ENCODE measurements around the gene FOXP2.
"Not testable (repeated sequence)": the region's sequence is repeated elsewhere in the genome, so short reads cannot be mapped to it uniquely, and the experiment has no call there.

The FOXP2 gene

DNA sequence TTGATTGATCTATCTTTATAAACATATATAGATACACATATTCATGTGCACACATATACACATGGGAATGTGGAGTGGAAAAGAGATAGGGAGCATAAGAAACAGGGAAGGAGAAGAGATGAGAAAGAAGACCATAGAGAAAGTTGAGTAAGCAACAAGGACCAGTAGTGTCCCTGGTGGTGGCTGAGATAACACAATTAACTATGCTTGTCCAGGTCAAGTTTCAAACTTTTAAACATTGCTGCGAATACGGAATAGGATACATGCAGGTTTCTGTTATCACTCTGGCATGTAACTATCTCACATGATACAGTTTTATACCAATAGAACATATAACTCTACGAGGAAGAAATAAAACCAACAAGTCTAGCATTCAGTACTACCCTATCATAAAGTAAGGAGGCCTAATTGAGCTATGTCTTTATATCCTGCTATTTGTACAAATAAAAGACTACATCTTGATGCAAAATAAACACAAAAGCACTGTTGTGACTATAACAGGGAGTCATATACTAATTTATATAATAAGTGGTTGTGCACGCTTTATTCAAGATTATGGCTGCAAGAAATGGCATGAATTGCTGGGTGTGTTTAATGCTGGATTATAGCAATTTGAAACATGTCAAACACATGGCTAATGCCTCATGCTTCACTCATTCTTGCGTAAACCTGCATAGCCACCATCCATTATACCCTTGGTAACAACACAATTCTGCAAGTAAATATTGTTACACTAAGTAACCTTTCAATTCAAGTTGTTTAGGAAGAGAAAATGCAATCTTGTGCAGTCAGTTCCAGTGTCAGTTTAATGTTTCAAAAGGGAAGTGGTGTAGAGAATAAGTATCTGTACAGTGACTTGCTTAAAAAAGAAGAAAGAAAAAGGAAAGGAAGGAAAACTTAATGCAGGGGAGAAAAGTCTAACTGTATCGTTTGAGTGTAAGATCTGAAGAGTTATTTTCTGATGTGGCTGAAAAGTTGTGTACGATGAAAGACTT is 8.2 kb downstream of the FOXP2 start:
- no peak for DNase-seq

DNA sequence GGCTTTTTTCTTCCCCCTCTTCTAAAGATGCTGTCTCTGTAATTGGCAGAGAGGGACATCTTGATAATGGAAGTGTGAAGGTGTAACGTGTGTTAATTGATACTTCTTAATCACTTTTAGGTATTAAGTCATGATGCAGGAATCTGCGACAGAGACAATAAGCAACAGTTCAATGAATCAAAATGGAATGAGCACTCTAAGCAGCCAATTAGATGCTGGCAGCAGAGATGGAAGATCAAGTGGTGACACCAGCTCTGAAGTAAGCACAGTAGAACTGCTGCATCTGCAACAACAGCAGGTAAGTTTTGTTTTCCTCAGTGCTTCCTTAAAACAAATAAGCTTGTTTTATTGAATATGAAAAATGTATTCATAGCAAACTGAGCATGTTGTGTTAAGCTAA is 11.8 kb downstream of the FOXP2 start:
- DNase-seq: no peak

DNA sequence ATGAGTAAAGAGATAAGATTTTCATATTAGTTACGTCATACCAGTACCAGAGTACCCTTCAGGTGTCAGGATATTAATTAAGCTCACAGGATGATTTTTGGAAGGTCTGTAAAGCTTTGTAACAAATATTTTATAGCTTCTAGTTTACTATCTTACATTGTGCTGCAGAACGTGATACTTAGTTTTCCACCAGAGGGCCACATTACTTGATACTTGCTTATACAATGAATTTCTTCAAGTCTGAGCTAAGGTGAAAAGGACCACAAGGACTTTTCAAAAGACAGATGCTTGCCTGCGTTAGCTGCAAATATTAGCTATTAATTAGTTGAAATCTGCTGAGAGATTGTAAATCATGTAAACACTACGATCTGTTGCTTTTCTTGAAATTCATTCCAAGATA is 12.2 kb downstream of the FOXP2 start:
- DNase-seq: no peak

DNA sequence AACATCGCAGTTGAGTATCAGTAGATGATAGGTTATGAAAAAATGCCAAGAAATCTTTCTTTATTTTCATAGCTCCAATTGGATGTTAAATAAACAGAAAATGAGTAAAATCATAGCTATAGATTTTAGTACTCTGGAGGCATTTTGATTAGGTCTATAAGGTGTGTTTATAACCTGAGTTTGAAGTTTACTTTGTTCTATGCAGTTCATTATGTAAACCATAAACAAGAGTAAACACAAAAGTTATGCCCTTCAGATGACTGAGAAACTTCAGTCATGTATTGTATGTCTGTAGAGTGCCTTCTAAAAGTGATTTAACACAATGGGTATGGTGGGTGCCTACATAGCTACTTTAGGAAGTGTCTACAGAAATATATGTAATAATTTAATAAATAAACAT is 13.6 kb downstream of the FOXP2 start:
- no peak for DNase-seq

DNA sequence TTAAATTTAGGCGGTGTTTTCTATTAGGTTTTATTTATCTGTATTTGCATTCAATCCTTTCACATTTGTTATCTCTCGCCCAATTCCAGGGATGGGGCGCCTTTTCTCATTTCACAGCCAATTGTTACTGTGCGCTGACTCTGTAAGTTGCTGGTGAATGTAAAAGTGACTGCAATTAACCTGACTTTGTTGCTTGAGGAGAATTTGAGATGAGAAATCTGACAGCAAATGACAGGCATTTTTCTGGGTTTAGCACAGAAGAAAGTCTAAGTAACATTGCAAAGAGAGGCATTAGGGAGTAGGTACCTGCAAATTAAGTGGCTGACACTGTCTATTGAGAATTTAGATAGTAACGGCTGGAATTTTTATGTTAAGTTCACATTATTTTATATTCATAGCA is 16.6 kb downstream of the FOXP2 start:
- DNase-seq: no peak

DNA sequence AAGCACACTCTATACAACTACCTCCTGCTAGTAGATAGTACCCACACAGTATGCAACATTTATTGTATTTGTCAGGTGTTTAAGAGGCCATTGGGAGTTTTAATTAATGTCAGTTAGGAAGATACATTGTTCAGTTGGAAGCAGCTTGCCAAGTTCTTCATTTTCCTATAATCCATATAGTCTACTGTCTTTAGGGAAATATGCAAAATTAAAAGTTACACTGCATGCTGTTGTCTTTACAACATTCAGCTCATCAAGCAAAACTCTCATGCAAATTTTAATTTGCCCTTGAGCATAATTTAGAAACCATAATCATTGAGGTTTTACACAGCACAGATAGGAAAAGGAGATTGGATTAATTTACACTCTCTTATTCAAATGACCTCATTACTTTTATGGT is 17.4 kb downstream of the FOXP2 start:
- DNase-seq: no peak

DNA sequence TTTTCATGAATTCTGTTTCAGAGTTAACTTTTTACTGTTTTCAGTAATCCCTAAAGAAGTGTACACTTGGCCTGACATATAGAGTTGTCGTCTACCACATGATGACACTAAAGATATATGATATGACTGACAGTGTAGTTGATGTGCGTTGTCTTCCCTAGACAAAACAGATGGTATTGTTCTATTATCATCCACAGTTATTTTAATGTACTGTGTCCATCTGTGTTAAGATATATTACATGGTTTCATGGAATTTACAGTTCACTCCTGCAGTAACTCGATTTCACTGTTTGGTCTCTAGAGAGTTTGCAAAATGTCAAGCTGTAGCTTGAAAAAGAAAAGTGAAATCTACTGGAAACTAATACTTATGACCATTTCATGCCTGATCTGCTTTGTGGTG is 18.1 kb downstream of the FOXP2 start:
- DNase-seq: no peak

DNA sequence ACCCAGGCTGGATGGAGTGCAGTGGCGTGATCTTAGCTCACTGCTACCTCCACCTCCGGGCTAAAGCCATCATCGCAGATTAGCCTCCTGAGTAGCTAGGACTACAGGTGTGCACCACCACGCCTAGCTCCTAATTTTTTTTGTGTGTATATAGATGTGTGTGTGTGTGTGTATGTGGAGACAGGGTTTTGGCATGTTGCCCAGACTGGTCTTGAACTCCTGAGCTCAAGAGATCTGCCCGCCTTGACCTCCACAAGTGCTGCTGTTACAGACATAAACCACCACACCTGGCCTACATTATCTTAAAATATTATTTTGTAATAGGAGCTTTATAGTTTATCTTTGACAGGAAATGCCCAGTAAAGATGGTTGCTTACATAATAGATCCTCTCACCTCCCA is 25.0 kb downstream of the FOXP2 start:
- DNase-seq: no peak

DNA sequence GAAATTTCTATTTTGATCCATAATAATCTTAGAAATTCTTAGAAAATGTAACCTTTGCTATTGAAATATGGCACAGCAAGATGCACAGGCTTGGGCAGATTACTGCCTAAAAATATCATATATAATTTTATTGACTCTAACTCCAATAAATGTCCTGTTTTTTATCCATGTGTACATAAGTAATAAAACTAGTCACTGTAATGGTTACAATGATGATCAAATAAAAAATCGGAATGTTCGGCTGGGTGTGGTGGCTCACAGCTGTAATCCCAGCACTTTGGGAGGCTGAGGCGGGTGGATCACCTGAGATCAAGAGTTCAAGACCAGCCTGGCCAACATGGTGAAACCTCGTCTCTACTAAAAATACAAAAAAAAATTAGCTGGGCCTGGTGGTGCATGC is 26.3 kb downstream of the FOXP2 start:
- DNase-seq: not testable (repeated sequence)

DNA sequence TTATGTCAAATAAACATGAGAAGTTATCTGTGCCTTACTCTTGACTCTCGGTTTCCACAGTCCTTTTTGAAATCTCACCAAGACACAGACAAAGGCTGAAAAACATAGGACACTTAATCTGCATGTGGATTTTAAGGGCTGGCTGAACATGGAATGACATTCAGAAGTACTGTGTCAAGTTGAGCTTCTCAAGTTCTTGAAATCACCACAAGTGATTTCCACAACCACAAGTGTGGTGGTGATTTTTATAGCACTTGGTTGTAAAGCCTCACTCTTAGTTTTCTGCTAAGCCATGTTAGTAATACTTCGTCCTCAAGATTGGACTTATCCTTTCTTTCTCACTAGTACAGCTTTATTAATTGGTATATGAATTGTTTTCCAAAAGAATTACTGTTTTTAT is 29.6 kb downstream of the FOXP2 start:
- no peak for DNase-seq

DNA sequence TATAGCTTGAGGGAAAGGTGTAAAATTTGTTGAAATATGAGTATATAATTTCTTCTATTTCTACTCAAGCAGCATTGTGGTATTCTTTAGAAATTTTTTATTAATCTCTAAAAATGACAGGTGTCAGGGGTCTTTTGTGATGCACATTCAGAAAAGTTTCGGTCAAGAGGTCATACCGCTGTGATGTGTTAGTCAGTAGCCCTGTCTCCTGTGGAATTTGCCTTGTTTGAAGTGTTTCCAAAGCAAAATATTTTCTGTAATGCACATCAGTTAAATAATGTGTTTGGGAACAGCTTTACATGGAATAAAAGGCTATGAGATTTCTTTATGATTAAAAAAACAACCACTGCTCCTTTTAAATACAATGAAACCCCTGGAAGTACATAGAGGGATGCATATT is 35.8 kb downstream of the FOXP2 start:
- no peak for DNase-seq

DNA sequence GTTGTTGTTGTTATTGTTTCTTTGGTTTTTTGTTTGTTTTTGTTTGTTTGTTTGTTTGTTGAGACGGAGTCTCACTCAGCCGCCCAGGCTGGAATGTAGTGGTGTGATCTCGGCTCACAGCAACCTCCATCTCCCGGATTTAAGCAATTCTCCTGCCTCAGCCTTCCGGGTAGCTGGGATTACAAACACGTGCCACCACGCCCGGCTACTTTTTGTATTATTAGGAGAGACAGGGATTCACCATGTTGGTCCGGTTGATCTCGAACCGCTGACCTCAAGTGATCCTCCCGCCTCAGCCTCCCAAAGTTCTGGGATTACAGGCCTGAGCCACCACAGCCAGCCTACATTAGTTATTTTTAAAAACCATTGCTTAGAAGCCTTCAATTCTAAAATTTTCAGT is 45.0 kb downstream of the FOXP2 start:
- DNase-seq: no peak

DNA sequence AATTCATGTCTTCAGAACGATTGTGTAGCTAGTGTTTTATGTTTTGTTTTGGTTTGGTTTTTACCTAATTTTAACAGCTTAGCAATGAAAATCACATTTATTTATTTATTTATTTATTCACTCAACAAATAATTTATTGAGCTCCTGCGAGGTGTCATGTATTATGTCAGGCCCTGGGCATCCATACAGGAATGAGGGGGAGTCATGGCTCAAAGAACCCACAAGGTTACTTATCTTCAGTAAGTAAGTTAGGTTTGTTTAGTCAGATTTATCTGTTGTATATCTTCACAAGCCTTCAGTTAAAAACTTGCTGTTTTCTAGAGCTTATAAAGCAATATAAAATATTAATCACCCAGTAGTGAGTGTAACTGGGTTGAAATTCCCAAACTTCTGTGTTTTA is 45.4 kb downstream of the FOXP2 start:
- no peak for DNase-seq

DNA sequence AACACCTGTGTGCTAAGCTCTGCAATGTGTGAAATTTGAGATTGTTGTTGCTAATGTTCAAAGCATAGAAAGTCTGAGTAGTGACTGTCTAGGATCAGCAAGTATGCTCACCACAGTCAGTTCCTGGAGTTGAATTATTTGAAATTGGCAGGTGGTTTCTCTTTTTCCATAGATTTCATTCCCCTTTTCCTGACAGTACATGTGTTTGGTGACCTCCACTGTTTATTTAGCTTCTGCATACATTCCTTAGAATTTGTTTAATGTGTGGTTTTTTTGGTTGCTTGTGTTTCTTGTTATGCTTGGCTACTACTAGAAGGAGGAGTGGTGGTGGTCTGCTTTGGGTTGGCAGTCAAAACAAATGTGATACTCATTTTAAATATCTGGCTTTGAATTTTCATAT is 52.3 kb downstream of the FOXP2 start:
- no peak for DNase-seq

DNA sequence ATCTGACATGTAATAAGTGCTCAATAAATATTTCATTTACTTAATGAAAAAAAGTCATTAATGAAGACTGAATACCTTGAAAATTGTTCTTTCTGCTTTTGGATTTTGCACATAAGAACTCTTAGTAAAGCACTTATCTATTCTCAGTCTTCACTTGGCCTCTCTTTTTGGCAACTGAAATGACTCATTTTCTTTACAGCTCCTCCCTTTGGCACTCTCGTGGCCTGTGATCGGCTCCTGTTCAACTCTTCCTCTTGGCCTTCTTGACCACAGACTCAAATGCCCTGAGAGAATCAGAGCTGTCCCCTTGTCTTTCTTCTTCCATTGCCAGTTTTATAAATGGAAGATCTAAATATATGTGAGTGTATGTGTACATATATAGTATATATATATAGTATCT is 54.2 kb downstream of the FOXP2 start:
- peak in 1 of 5 experiments; percentile 4 for DNase-seq

DNA sequence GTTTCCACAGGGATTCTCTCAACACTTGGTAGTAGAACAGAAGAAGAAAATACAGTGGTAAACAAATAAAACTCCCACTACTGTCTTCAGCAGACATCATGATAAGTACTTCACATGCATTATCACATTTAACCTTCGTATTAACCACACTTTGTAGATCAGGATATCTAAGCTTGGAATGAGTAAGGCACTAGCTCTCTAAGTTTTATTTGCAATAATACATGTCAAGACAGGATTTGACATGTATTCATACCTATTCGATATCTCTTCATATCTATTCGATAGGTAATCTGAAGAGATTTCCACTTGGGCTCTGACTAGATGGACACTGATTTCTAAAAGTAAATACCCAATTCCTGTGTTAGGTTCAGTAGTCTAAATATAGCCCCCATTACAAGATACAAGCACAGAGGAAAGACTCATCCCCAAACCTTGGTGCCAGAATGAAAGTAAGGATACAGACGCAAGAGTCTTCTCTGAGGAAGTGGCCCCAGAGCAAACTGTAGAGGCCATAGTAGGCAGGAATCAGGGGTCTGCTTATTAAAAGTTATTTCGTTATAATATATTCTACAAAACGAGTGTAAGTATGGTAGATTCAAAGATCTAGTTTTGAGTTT is 58.4 kb downstream of the FOXP2 start:
- no peak for DNase-seq

DNA sequence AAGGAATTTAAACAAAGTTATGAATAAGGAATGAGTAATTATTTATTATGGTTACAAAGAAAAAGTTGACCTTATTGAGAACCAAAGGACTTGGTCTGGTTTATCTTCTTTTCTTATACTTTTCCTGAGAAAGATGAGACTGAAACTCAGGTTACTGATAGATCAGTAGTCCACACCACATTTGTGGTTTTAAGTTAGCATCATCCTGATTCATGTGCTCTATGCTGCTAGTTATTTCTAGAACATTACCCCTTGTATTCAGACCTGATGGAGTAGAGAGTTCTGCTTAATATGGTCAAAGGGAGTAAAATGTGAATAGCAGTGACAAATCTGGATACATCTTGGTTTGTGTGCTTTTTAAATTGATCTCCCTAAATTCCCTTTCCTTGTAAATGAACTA is 63.8 kb downstream of the FOXP2 start:
- DNase-seq: peak in 1 of 5 experiments; percentile 16

DNA sequence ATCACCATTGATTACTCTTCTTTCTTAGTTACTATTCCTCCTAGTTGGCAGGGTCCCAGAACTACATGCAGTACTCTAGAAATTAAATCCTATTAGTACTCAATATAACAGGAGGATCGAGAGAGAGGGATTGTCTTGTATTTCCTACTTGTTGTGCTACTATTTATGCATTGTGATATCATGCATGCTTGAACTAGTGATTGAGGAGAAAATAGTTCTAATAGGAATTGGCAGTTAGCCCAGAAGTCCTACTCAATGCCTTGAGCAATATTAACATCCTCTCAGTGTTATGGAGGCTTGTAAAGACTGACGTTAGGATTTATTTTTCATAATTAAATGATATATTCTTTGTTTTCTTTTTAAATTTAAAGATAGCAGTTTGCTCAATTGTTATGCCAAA is 67.4 kb downstream of the FOXP2 start:
- DNase-seq: no peak

DNA sequence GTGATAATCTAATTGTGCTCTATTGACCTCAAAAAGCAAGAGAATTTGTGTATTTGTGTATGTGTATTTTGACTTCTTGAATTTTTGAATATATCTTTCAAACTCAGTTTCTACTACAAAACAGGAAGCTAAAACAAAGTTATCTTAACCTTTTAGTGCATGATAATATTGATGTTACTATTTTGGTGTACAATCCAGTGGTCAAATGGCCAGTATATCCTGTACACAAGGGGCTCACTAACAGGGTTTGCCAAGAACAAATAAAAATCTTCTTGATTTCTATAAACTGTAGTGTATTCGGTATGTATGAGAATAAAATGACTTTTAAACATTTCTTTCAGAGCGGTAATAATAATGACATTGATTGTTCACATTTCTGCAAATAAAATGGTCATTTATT is 69.6 kb downstream of the FOXP2 start:
- no peak for DNase-seq

DNA sequence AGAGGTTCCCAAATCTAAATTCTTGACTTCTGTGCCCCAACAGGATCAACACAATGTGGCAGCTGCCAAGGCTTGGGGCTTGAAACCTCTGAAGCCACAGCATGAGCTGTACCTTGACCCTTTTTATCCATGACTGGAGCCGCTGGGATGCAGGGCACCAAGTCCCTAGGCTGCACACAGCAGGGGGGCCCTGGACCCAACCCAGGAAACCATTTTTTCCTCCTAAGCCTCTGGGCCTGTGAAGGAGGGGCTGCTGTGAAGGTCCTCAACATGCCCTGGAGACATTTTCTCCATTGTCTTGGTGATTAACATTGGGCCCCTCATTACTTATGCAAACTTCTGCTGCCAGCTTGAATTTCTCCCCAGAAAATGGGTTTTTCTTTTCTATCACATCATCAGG is 72.6 kb downstream of the FOXP2 start:
- DNase-seq: no peak

DNA sequence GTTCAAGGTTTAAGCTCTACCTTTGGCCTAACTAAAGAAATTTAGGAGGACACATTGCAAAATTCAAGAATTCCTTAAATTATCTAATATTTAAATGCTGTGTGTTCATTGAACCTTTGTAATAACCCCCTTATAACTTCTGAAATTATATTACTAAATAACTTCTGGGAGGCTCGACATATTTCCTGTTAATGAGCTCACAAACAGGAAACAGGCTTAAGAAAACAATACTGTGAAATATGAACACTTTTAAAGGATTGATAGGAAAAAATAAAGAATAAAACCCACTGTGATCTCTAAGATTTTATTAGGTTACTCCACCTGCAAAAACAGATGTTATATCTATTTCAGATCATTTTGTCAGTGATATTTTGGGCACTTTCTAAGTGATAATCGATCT is 74.1 kb downstream of the FOXP2 start:
- no peak for DNase-seq

DNA sequence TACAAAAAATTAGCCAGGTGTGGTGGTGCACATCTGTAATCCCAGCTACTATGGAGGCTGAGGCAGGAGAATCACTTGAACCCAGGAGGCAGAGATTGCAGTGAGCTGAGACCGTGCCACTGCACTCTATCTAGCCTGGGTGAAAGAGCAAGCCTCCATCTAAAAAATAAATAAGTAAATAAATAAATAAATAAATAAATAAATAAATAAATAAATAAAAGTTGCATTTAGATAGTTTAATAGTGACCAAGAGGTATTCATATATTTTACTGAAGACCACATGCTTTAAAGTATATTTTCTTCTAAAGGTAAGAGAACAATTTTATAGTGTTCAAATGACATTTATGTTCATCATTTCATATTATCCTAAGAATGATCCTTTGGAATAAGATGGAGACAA is 82.9 kb downstream of the FOXP2 start:
- not testable (repeated sequence) for DNase-seq

DNA sequence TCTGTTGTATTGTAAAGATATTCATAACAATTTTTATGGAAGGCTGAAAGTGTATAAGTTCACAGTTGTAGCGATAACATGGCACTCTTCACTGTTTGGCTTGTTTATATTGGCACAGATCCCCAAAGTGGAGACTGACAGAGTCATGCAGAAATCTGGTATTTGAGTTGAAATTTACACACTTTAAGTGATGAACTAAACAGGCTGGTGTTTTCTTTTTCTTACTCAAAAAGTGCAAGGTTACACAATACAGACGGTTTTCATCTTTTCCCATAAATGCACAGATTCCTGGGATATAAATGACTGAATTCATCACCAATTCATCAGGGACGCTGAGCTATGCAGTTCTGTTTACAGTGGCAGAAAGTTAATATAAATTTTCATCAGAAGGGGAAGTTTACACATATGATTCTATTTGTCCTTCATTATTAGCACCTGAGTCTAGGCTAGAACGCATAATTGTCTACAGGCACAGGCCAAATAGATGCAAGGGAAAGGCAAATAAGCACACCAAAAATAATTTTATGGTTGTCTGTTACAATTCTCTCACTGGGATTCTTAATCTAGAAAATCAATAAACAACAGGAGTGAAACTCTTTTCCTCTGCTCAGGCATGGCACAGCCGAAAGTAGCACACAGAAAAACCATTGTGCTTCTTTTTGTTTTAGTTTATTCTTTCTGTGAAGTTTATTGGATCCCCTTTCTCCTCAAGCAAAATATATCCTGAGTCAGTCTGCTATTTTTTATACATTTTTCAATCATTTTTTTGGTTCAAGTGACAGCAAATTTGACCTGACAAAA is 88.0 kb downstream of the FOXP2 start:
- DNase-seq: no peak

DNA sequence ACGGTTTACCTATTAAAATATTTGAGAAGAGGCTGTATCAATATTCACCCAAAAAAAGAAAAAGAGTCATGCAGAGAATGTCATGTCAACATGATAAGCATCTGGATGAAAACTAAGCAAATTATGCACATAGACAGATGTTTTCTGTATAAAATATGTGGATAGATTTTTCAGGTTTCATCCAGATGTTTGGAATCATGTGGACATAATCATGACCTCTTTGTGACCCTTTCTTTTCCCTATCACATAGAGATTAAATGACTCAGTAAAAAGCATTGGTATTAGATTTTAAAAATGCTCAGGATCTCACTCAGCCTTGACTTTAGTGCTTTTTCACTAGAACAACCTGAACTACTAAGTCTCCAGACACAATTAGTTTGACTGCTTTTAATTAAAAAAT is 90.0 kb downstream of the FOXP2 start:
- DNase-seq: no peak

Measured in T-helper 2 cell (primary cell).